IMR-90 (cell line): ENCODE results near the gene CPNE9. TPM values are rescaled to one million over a fixed set of nuclear protein-coding genes. Genes with fewer than 3 reads are reported as not detected.

Experiments
- ATAC-seq: fragments of 200-7000 bp; cut with Tn5 transposase; 2 replicates; pipeline ENCODE4 v1.9.1; 2020; ENCODE audit warnings: low read depth, mild to moderate bottlenecking, moderate library complexity
- BruUV-seq: library from RNA; stranded (reverse); fragments of 400-500 nt; replicated peaks from 2 replicates; lab custom pipeline; 2021; lab: Mats Ljungman, UMichigan
- CTCF ChIA-PET: fragments of 300-600 bp; formaldehyde crosslinking; extraction: SDS; loops from one replicate; lab custom pipeline; 2021; ENCODE audit warnings: antibody characterized with exemption; lab: Yijun Ruan, JAX
- POLR2A ChIA-PET: fragments of 300-600 bp; sonication (Branson Sonifier 250); formaldehyde crosslinking; loops from one replicate; lab custom pipeline; 2022; ENCODE audit warnings: antibody characterized with exemption; ENCODE audit not compliant: unreplicated experiment; lab: Charles Lee
- DNase-seq: peaks from one replicate; pipeline ENCODE4 v3.0.0; 2013
- H2AFZ ChIP-seq: replicated peaks from 2 replicates; pipeline ENCODE3; 2013; ENCODE audit warnings: low read length, mild to moderate bottlenecking; ENCODE audit not compliant: poor library complexity
- H2AK5ac ChIP-seq: 2 replicates; pipeline ENCODE4 v1.6.1; 2013; ENCODE audit warnings: low read depth, low read length, inconsistent platforms
- H2AK9ac ChIP-seq: replicated peaks from 2 replicates; pipeline ENCODE3; 2013; ENCODE audit warnings: mild to moderate bottlenecking, low read depth, low read length, moderate library complexity; ENCODE audit not compliant: poor library complexity
- H2BK120ac ChIP-seq: 2 replicates; pipeline ENCODE4 v1.6.1; 2013; ENCODE audit warnings: low read depth, low read length, inconsistent platforms
- H2BK15ac ChIP-seq: 3 replicates; pipeline ENCODE4 v1.6.1; 2013; ENCODE audit warnings: low read depth, low read length, inconsistent platforms
- H2BK20ac ChIP-seq: 2 replicates; pipeline ENCODE4 v1.6.1; 2013; ENCODE audit warnings: low read depth, mild to moderate bottlenecking, inconsistent platforms, low read length, moderate library complexity
- H2BK5ac ChIP-seq: 2 replicates; pipeline ENCODE4 v1.6.1; 2013; ENCODE audit warnings: mild to moderate bottlenecking, low read depth, low read length, inconsistent platforms; ENCODE audit not compliant: poor library complexity, severe bottlenecking
- H3K14ac ChIP-seq: replicated peaks from 2 replicates; pipeline ENCODE4 v1.6.1; 2013; ENCODE audit warnings: low read depth, low read length, inconsistent platforms
- H3K18ac ChIP-seq: 2 replicates; pipeline ENCODE4 v1.6.1; 2013; ENCODE audit warnings: low read depth, low read length, control low read depth
- H3K23ac ChIP-seq: 2 replicates; pipeline ENCODE4 v1.6.1; 2013; ENCODE audit warnings: low read depth, low read length, inconsistent platforms
- H3K27ac ChIP-seq: 2 replicates; pipeline ENCODE4 v1.5.1; 2013; ENCODE audit warnings: mild to moderate bottlenecking, control low read depth, low read length; ENCODE audit not compliant: insufficient read depth
- H3K27me3 ChIP-seq: 2 replicates; pipeline ENCODE4 v1.6.1; 2013; ENCODE audit warnings: low read length; ENCODE audit not compliant: control insufficient read depth, insufficient read depth
- H3K36me3 ChIP-seq: 2 replicates; pipeline ENCODE4 v1.6.1; 2013; ENCODE audit warnings: low read length, mixed read lengths; ENCODE audit not compliant: control insufficient read depth, insufficient read depth
- H3K4ac ChIP-seq: 2 replicates; pipeline ENCODE4 v1.6.1; 2013; ENCODE audit warnings: low read depth, low read length, inconsistent platforms
- H3K4me1 ChIP-seq: 2 replicates; pipeline ENCODE4 v1.6.1; 2013; ENCODE audit warnings: low read length, mixed read lengths; ENCODE audit not compliant: control insufficient read depth, insufficient read depth
- H3K4me2 ChIP-seq: 2 replicates; pipeline ENCODE4 v1.6.1; 2013; ENCODE audit warnings: low read depth, mild to moderate bottlenecking, control low read depth, low read length, moderate library complexity
- H3K4me3 ChIP-seq: 2 replicates; pipeline ENCODE4 v1.5.1; 2013; ENCODE audit warnings: low read depth, mild to moderate bottlenecking, control low read depth, low read length, moderate library complexity; ENCODE audit not compliant: insufficient read depth
- H3K56ac ChIP-seq: 2 replicates; pipeline ENCODE4 v1.6.1; 2013; ENCODE audit warnings: low read length, inconsistent platforms; ENCODE audit not compliant: insufficient read depth; ENCODE audit errors: extremely low read depth
- H3K79me1 ChIP-seq, 2 experiments: 2 replicates each; pipeline ENCODE4 v1.6.1; 2013; ENCODE audit warnings: low read length in 2 of 2, inconsistent platforms in 1 of 2, low read depth in 1 of 2
- H3K9ac ChIP-seq: 2 replicates; pipeline ENCODE4 v1.6.1; 2013; ENCODE audit warnings: low read depth, low read length, control low read depth
- H3K9me1 ChIP-seq: 2 replicates; pipeline ENCODE4 v1.6.1; 2013; ENCODE audit warnings: low read length, inconsistent platforms; ENCODE audit not compliant: insufficient read depth
- H3K9me3 ChIP-seq: 2 replicates; pipeline ENCODE4 v1.6.1; 2013; ENCODE audit warnings: low read length; ENCODE audit not compliant: control insufficient read depth, insufficient read depth
- H4K20me1 ChIP-seq: 2 replicates; pipeline ENCODE4 v1.6.1; 2013; ENCODE audit warnings: low read length, inconsistent platforms; ENCODE audit not compliant: insufficient read depth
- H4K5ac ChIP-seq: 2 replicates; pipeline ENCODE4 v1.6.1; 2013; ENCODE audit warnings: mild to moderate bottlenecking, low read depth, low read length, control low read depth
- H4K8ac ChIP-seq, 2 experiments: 2 replicates each; pipeline ENCODE4 v1.6.1; 2013; ENCODE audit warnings: low read depth in 2 of 2, low read length in 2 of 2, control low read depth in 1 of 2, inconsistent platforms in 1 of 2
- H4K91ac ChIP-seq: 2 replicates; pipeline ENCODE4 v1.6.1; 2013; ENCODE audit warnings: low read depth, low read length, inconsistent platforms; ENCODE audit not compliant: insufficient read depth
- MAFK ChIP-seq: IDR thresholded peaks from 2 replicates; pipeline ENCODE4 v1.6.1; 2012; ENCODE audit warnings: low read depth, low read length, improper control_type of control experiment
- MAZ ChIP-seq: IDR thresholded peaks from 2 replicates; pipeline ENCODE4 v1.6.1; 2012; ENCODE audit warnings: low read depth, mild to moderate bottlenecking, low read length, improper control_type of control experiment, moderate library complexity, borderline replicate concordance
- POLR2A ChIP-seq: IDR thresholded peaks from 2 replicates; pipeline ENCODE4 v1.6.1; 2012; ENCODE audit warnings: mild to moderate bottlenecking, low read depth, low read length
- RCOR1 ChIP-seq: IDR thresholded peaks from 2 replicates; pipeline ENCODE4 v1.6.1; 2012; ENCODE audit warnings: mild to moderate bottlenecking, low read length, improper control_type of control experiment; ENCODE audit not compliant: insufficient replicate concordance
- RFX5 ChIP-seq: IDR thresholded peaks from 2 replicates; pipeline ENCODE4 v1.8.0; 2012; ENCODE audit warnings: low read depth, mild to moderate bottlenecking, low read length, moderate library complexity
- WGBS, 2 experiments: methylation state at CpG; one replicate each; pipeline versions ENCODE4 v1.1.5 to v1.1.7; 2013; ENCODE audit warnings: missing lambda C conversion rate in 2 of 2; ENCODE audit not compliant: insufficient read length in 1 of 2; ENCODE audit errors: extremely low coverage in 2 of 2; 5-methylcytosine and 5-hydroxymethylcytosine counted together
- dilution Hi-C: fragments of 300-500 bp; cut with HindIII; formaldehyde crosslinking; loops from one replicate; pipeline ENCODE4 v1.14.3; 2018; ENCODE audit warnings: low sequenced_read_pairs; ENCODE audit not compliant: unreplicated experiment
- in situ Hi-C: fragments of 300-500 bp; cut with MboI; formaldehyde crosslinking; loops from 3 replicates; pipeline ENCODE4 v1.14.3; 2019; ENCODE audit warnings: low sequenced_read_pairs, inconsistent platforms, mixed read lengths
- intact Hi-C: fragments of 100-400 bp; cut with micrococcal nuclease; formaldehyde crosslinking; loops from 2 replicates; pipeline ENCODE4 v1.10.0; 2022
- polyA plus RNA-seq, 3 experiments: library from polyadenylated mRNA; depleted of rRNA; stranded (reverse); fragments of >200 nt; gene quantifications; 2 replicates each; pipeline ENCODE4 v1.2.3, GENCODE V29; 2012; ENCODE audit warnings: low replicate concordance in 1 of 3
- total RNA-seq: library from RNA; depleted of rRNA; stranded (reverse); fragments of >200 nt; gene quantifications from 2 replicates; pipeline ENCODE4 v1.2.3, GENCODE V29; 2012
- TF ChIP-seq, protein P1 (sequence below): conservative IDR thresholded peaks from 2 replicates; pipeline ENCODE4 v1.5.1; 2012; ENCODE audit warnings: mild to moderate bottlenecking, low read depth, low read length, improper control_type of control experiment
- TF ChIP-seq, protein P2 (sequence below): fragments of 150-350 bp; IDR thresholded peaks from 2 replicates; pipeline ENCODE4 v1.6.1; 2017; ENCODE audit warnings: mild to moderate bottlenecking, antibody characterized with exemption, low read length, low read depth

The CPNE9 gene
- total and polyA plus RNA-seq, 2 of the 4 experiments (the other 2 are of a cell fraction) = not detected

DNA sequence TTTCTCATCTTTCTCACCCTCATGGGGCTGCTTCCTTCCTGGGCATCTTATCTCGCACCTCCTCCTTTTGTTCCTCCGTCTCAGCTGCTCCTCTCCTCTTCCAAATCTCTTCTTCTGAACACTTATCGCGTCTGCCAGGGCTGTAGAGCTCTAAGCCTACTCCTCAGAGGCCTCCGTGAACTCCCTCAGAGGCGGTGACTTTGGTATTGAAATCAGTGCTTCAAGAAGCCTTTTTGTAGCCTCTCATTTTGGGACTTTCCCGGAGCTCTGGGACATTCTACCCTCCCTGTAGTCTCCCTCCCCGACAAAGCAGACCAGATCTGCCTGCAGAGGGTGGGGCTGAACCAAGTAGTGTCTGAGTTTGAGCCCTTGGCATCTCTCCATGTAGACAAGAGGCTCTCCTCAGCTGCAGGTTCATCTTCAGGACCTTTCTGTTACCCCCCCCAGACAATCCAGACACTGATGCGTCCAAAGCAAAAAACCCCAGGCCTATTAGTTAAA, 17.5 kb upstream of the CPNE9 start:
- dilution Hi-C loops (no loop called here), in situ Hi-C loops (no loop called here), intact Hi-C loops (no loop called here)
- Histone ChIP-seq H3K9me1 (no peaks in the 10 kb centered on the region), H3K36me3 (peaks cover 76% of the 10 kb centered on the region), H2BK15ac (no peak overlapping the region), H4K20me1 (no peaks in the 10 kb centered on the region; the same call in 1 of the 2 replicates), H3K4me3 (no peak overlapping the region), H2BK120ac (no peak overlapping the region), H3K9me3 (no peaks in the 10 kb centered on the region), H3K9ac (no peak overlapping the region), H3K56ac (no peak overlapping the region), H2BK20ac (no peak overlapping the region), H3K27me3 (no peaks in the 10 kb centered on the region), H3K79me1 (no peaks in the 10 kb centered on the region), H3K4me2 (no peak overlapping the region), H2AFZ (no peak overlapping the region), H3K27ac (no peak overlapping the region), H3K4ac (no peak overlapping the region), H4K8ac (no peak overlapping the region), H3K14ac (no peak overlapping the region), H3K4me1 (no peaks in the 10 kb centered on the region), H4K5ac (no peak overlapping the region), H4K91ac (no peak overlapping the region), H3K18ac (no peak overlapping the region), H3K23ac (no peak overlapping the region), H2AK5ac (no peak overlapping the region), H2AK9ac (no peak overlapping the region), H2BK5ac (no peak overlapping the region)
- ChIA-PET POLR2A (no interaction called here), CTCF (no interaction called here)
- WGBS, 2 experiments = 92% methylated on average over 4 of the region's 9 CpGs; no CpG with 5 or more reads in 1 of the 2 experiments
- ATAC-seq (no peak), DNase-seq (no peak)
- no TSS peak for BruUV-seq
- TF ChIP-seq MAZ (no peak), RFX5 (no peak), MAFK (no peak), RCOR1 (no peak), POLR2A (no peak)
- TF ChIP-seq, protein P1, sequence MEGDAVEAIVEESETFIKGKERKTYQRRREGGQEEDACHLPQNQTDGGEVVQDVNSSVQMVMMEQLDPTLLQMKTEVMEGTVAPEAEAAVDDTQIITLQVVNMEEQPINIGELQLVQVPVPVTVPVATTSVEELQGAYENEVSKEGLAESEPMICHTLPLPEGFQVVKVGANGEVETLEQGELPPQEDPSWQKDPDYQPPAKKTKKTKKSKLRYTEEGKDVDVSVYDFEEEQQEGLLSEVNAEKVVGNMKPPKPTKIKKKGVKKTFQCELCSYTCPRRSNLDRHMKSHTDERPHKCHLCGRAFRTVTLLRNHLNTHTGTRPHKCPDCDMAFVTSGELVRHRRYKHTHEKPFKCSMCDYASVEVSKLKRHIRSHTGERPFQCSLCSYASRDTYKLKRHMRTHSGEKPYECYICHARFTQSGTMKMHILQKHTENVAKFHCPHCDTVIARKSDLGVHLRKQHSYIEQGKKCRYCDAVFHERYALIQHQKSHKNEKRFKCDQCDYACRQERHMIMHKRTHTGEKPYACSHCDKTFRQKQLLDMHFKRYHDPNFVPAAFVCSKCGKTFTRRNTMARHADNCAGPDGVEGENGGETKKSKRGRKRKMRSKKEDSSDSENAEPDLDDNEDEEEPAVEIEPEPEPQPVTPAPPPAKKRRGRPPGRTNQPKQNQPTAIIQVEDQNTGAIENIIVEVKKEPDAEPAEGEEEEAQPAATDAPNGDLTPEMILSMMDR = no peak
- TF ChIP-seq, protein P2, sequence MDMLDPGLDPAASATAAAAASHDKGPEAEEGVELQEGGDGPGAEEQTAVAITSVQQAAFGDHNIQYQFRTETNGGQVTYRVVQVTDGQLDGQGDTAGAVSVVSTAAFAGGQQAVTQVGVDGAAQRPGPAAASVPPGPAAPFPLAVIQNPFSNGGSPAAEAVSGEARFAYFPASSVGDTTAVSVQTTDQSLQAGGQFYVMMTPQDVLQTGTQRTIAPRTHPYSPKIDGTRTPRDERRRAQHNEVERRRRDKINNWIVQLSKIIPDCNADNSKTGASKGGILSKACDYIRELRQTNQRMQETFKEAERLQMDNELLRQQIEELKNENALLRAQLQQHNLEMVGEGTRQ = no peak
